ENCODE data around the gene DAP. TPM values are rescaled to one million over a fixed set of nuclear protein-coding genes. Genes with fewer than 3 reads are reported as not detected.

DAP gene
- total and polyA plus RNA-seq, 8 donors, result 68.3 to 183 (median 132) TPM

DNA sequence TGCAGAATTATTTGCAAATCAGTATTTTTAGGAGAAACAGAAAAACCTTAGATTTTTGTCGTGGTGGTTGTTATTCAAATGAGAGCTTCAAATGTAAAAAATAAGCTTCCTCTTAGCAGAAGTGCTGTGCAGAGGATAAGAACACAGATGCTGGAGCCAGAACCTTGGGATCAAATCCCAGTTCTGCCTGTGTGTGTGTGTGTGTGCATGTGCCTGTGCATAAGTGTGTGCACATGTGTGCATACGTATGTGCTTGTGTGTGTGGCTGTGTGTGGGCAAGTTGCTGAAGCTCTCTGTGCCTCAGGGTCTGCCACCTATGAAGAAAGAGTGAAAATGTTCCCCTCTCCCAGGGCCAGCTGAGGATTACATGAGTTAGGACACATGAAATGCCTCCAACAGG, 8.6 kb downstream of the DAP start:
- peaks cover 25 to 63% (median 55%) of the 10 kb centered on the region in 3 donors for H3K4me1 ChIP-seq
- no peaks in the 10 kb centered on the region for H3K27me3 ChIP-seq
- no peak for ATAC-seq
- H3K36me3 ChIP-seq, result no peaks in the 10 kb centered on the region
- FAIRE-seq, result no peak
- peak overlapping the region in 1 of 4 donors; percentile 50 for H3K27ac ChIP-seq
- intact Hi-C loops (cut with DNase I), result loop anchor here in 1 of 3 donors (10.0 kb wide), 1 partner anchor 48 kb away; no protein-coding TSS in a partner anchor
- WGBS, 2 donors, result 49 to 59% methylated on average over 2 of the region's 2 CpGs
- DNase-seq, result no peak
- H3K4me3 ChIP-seq, result no peak overlapping the region
- TF ChIP-seq, protein P1, sequence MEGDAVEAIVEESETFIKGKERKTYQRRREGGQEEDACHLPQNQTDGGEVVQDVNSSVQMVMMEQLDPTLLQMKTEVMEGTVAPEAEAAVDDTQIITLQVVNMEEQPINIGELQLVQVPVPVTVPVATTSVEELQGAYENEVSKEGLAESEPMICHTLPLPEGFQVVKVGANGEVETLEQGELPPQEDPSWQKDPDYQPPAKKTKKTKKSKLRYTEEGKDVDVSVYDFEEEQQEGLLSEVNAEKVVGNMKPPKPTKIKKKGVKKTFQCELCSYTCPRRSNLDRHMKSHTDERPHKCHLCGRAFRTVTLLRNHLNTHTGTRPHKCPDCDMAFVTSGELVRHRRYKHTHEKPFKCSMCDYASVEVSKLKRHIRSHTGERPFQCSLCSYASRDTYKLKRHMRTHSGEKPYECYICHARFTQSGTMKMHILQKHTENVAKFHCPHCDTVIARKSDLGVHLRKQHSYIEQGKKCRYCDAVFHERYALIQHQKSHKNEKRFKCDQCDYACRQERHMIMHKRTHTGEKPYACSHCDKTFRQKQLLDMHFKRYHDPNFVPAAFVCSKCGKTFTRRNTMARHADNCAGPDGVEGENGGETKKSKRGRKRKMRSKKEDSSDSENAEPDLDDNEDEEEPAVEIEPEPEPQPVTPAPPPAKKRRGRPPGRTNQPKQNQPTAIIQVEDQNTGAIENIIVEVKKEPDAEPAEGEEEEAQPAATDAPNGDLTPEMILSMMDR (IDR thresholded peaks at IDR 0.05), result no peak
- H3K9me3 ChIP-seq, result no peaks in the 10 kb centered on the region

DNA sequence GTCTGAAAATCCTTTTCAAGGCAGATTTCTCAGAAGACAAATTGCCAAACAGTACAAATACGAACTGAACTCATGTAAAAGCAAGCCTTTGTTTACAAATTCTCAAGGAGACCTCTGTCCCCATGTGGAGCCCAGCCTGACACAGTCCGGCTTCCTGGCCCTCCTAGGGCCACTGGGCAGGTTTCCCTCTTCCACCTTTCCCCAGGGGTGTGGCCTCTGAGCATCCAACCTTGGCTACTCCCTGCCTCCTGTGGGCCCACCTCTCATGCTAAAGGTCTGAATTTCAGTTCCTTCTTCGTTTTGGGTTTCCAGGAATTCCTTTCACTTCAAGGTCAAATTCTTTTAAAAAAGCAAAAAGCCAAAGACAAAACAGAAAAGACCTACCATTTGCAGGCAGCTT, 10.1 kb downstream of the DAP start:
- Histone ChIP-seq H3K27me3 (no peaks in the 10 kb centered on the region), H3K36me3 (peaks cover 0 to 2% (median 0%) of the 10 kb centered on the region in 3 donors), H3K4me3 (no peak overlapping the region), H3K9me3 (no peaks in the 10 kb centered on the region), H3K4me1 (peaks cover 40 to 64% (median 58%) of the 10 kb centered on the region in 3 donors), H3K27ac (peak overlapping the region in 3 of 4 donors; percentile 15 to 92 (median 82))
- ATAC-seq (no peak), FAIRE-seq (no peak), DNase-seq (no peak)
- intact Hi-C loops (cut with DNase I), result loop anchor here in 1 of 3 donors (10.0 kb wide), 1 partner anchor 46 kb away; no protein-coding TSS in a partner anchor
- WGBS, 2 donors, result 12 to 13% methylated on average over 3 of the region's 3 CpGs
- TF ChIP-seq, protein P1 (IDR thresholded peaks at IDR 0.05), result no peak

DNA sequence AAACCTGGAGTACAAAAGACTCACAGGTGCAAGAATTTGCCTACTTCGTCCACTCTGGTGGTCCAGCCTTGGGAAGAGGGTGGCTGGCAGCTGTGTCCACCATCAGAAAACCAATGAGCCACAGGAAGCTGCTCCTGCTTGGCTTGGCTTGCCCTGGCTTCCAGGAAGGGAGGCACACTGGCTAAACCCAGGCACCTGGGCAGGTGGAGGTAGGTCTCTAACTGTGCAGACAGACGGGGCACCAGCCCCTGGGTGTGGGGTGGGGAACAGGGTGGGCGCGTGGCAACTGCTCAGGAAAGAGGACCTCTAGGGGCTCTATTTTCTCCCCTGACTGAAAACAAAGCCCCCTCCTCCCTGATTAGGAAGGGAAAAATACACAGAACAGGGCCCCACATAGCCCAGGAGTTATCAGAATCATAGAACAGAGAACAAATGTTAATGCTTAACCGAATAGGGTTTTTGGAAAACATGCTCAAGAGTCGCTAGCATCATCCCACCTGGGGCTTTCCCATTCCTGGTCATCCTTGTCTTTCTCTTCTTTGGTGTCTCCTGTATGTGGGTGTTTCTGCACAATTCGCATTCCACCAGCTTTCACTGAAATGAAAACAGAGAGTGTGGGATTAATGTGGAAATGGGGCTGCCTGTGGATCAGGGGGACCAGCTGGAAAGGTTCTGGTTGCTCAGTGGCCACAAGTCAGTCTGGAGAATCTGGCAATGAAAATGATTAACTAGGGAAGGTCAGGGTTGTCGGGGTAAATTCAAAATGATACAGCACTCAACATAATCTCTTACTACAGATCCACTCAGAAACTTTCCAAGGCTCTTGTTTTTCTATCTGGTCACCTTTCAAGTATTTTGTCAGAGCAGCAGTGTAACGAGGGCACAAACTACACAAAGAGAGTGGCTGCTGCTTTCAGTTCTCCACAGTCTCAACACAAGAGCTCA, 13.1 kb downstream of the DAP start:
- peak in 5 of 6 donors; percentile 53 to 83 (median 61) for DNase-seq
- ATAC-seq, result peak; percentile 68 to 79 (median 77)
- no peaks in the 10 kb centered on the region for H3K27me3 ChIP-seq
- TF ChIP-seq, protein P1 (IDR thresholded peaks at IDR 0.05), result no peak
- FAIRE-seq, result no peak
- H3K27ac ChIP-seq, result peak overlapping the region; percentile 62 to 92 (median 74)
- WGBS, 2 donors, result 18 to 24% methylated on average over 9 of the region's 9 CpGs
- intact Hi-C loops (cut with DNase I), result no loop called here
- H3K9me3 ChIP-seq, result no peaks in the 10 kb centered on the region
- H3K36me3 ChIP-seq, result peaks cover 0 to 22% (median 4%) of the 10 kb centered on the region in 3 donors
- H3K4me3 ChIP-seq, result peak overlapping the region in 1 of 4 donors; percentile 2
- peaks cover 35 to 66% (median 60%) of the 10 kb centered on the region in 3 donors for H3K4me1 ChIP-seq

DNA sequence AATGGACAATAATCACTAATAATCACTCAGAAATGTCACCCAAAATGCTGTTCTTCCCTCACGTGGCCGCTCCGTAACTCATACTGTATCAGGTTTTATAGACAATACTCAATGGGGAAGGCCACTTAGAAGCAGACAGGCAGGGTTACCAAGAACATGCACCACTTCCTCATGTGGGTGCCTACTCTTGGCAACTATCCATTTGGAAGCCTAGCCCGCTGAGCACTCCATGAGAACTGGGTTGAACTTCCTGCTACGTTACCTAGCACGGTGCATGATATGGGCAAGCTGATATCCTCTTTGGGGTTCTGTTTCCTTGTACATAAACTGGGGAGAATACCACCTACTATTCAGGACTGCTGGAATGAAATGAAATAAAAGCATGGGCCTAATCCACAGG, 14.3 kb downstream of the DAP start:
- TF ChIP-seq, protein P1 (IDR thresholded peaks at IDR 0.05), result no peak
- Histone ChIP-seq H3K36me3 (peaks cover 0 to 22% (median 4%) of the 10 kb centered on the region in 3 donors), H3K9me3 (no peaks in the 10 kb centered on the region), H3K27me3 (no peaks in the 10 kb centered on the region), H3K4me3 (no peak overlapping the region), H3K4me1 (peaks cover 29 to 64% (median 55%) of the 10 kb centered on the region in 3 donors), H3K27ac (peak overlapping the region; percentile 62 to 92 (median 74))
- DNase-seq, result peak in 4 of 6 donors; percentile 65 to 85 (median 77)
- FAIRE-seq, result no peak
- ATAC-seq, result peak; percentile 76 to 89 (median 82)
- 20 to 22% methylated on average over 6 of the region's 6 CpGs for WGBS, 2 donors
- intact Hi-C loops (cut with DNase I), result no loop called here

Measured in pancreas (tissue), 10 donors.